IMR-90 (cell line): ENCODE data around the gene PAPPA. TPM values are rescaled to one million over a fixed set of nuclear protein-coding genes. Genes with fewer than 3 reads are reported as not detected.

Experiments
- ATAC-seq: fragments of 200-7000 bp; cut with Tn5 transposase; 2 replicates; pipeline ENCODE4 v1.9.1; 2020; ENCODE audit warnings: low read depth, mild to moderate bottlenecking, moderate library complexity
- BruUV-seq: library from RNA; stranded (reverse); fragments of 400-500 nt; replicated peaks from 2 replicates; lab custom pipeline; 2021; lab: Mats Ljungman, UMichigan
- CTCF ChIA-PET: fragments of 300-600 bp; formaldehyde crosslinking; extraction: SDS; loops from one replicate; lab custom pipeline; 2021; ENCODE audit warnings: antibody characterized with exemption; lab: Yijun Ruan, JAX
- POLR2A ChIA-PET: fragments of 300-600 bp; sonication (Branson Sonifier 250); formaldehyde crosslinking; loops from one replicate; lab custom pipeline; 2022; ENCODE audit warnings: antibody characterized with exemption; ENCODE audit not compliant: unreplicated experiment; lab: Charles Lee
- DNase-seq: peaks from one replicate; pipeline ENCODE4 v3.0.0; 2013
- H2AFZ ChIP-seq: replicated peaks from 2 replicates; pipeline ENCODE3; 2013; ENCODE audit warnings: low read length, mild to moderate bottlenecking; ENCODE audit not compliant: poor library complexity
- H2AK5ac ChIP-seq: 2 replicates; pipeline ENCODE4 v1.6.1; 2013; ENCODE audit warnings: low read depth, low read length, inconsistent platforms
- H2AK9ac ChIP-seq: replicated peaks from 2 replicates; pipeline ENCODE3; 2013; ENCODE audit warnings: mild to moderate bottlenecking, low read depth, low read length, moderate library complexity; ENCODE audit not compliant: poor library complexity
- H2BK120ac ChIP-seq: 2 replicates; pipeline ENCODE4 v1.6.1; 2013; ENCODE audit warnings: low read depth, low read length, inconsistent platforms
- H2BK15ac ChIP-seq: 3 replicates; pipeline ENCODE4 v1.6.1; 2013; ENCODE audit warnings: low read depth, low read length, inconsistent platforms
- H2BK20ac ChIP-seq: 2 replicates; pipeline ENCODE4 v1.6.1; 2013; ENCODE audit warnings: low read depth, mild to moderate bottlenecking, inconsistent platforms, low read length, moderate library complexity
- H2BK5ac ChIP-seq: 2 replicates; pipeline ENCODE4 v1.6.1; 2013; ENCODE audit warnings: mild to moderate bottlenecking, low read depth, low read length, inconsistent platforms; ENCODE audit not compliant: poor library complexity, severe bottlenecking
- H3K14ac ChIP-seq: replicated peaks from 2 replicates; pipeline ENCODE4 v1.6.1; 2013; ENCODE audit warnings: low read depth, low read length, inconsistent platforms
- H3K18ac ChIP-seq: 2 replicates; pipeline ENCODE4 v1.6.1; 2013; ENCODE audit warnings: low read depth, low read length, control low read depth
- H3K23ac ChIP-seq: 2 replicates; pipeline ENCODE4 v1.6.1; 2013; ENCODE audit warnings: low read depth, low read length, inconsistent platforms
- H3K27ac ChIP-seq: 2 replicates; pipeline ENCODE4 v1.5.1; 2013; ENCODE audit warnings: mild to moderate bottlenecking, control low read depth, low read length; ENCODE audit not compliant: insufficient read depth
- H3K27me3 ChIP-seq: 2 replicates; pipeline ENCODE4 v1.6.1; 2013; ENCODE audit warnings: low read length; ENCODE audit not compliant: control insufficient read depth, insufficient read depth
- H3K36me3 ChIP-seq: 2 replicates; pipeline ENCODE4 v1.6.1; 2013; ENCODE audit warnings: low read length, mixed read lengths; ENCODE audit not compliant: control insufficient read depth, insufficient read depth
- H3K4ac ChIP-seq: 2 replicates; pipeline ENCODE4 v1.6.1; 2013; ENCODE audit warnings: low read depth, low read length, inconsistent platforms
- H3K4me1 ChIP-seq: 2 replicates; pipeline ENCODE4 v1.6.1; 2013; ENCODE audit warnings: low read length, mixed read lengths; ENCODE audit not compliant: control insufficient read depth, insufficient read depth
- H3K4me2 ChIP-seq: 2 replicates; pipeline ENCODE4 v1.6.1; 2013; ENCODE audit warnings: low read depth, mild to moderate bottlenecking, control low read depth, low read length, moderate library complexity
- H3K4me3 ChIP-seq: 2 replicates; pipeline ENCODE4 v1.5.1; 2013; ENCODE audit warnings: low read depth, mild to moderate bottlenecking, control low read depth, low read length, moderate library complexity; ENCODE audit not compliant: insufficient read depth
- H3K56ac ChIP-seq: 2 replicates; pipeline ENCODE4 v1.6.1; 2013; ENCODE audit warnings: low read length, inconsistent platforms; ENCODE audit not compliant: insufficient read depth; ENCODE audit errors: extremely low read depth
- H3K79me1 ChIP-seq, 2 experiments: 2 replicates each; pipeline ENCODE4 v1.6.1; 2013; ENCODE audit warnings: low read length in 2 of 2, inconsistent platforms in 1 of 2, low read depth in 1 of 2
- H3K9ac ChIP-seq: 2 replicates; pipeline ENCODE4 v1.6.1; 2013; ENCODE audit warnings: low read depth, low read length, control low read depth
- H3K9me1 ChIP-seq: 2 replicates; pipeline ENCODE4 v1.6.1; 2013; ENCODE audit warnings: low read length, inconsistent platforms; ENCODE audit not compliant: insufficient read depth
- H3K9me3 ChIP-seq: 2 replicates; pipeline ENCODE4 v1.6.1; 2013; ENCODE audit warnings: low read length; ENCODE audit not compliant: control insufficient read depth, insufficient read depth
- H4K20me1 ChIP-seq: 2 replicates; pipeline ENCODE4 v1.6.1; 2013; ENCODE audit warnings: low read length, inconsistent platforms; ENCODE audit not compliant: insufficient read depth
- H4K5ac ChIP-seq: 2 replicates; pipeline ENCODE4 v1.6.1; 2013; ENCODE audit warnings: mild to moderate bottlenecking, low read depth, low read length, control low read depth
- H4K8ac ChIP-seq, 2 experiments: 2 replicates each; pipeline ENCODE4 v1.6.1; 2013; ENCODE audit warnings: low read depth in 2 of 2, low read length in 2 of 2, control low read depth in 1 of 2, inconsistent platforms in 1 of 2
- H4K91ac ChIP-seq: 2 replicates; pipeline ENCODE4 v1.6.1; 2013; ENCODE audit warnings: low read depth, low read length, inconsistent platforms; ENCODE audit not compliant: insufficient read depth
- FOS ChIP-seq: fragments of 150-350 bp; IDR thresholded peaks from 2 replicates; pipeline ENCODE4 v1.6.1; 2016; ENCODE audit warnings: low read depth, low read length
- WGBS, 2 experiments: methylation state at CpG; one replicate each; pipeline versions ENCODE4 v1.1.5 to v1.1.7; 2013; ENCODE audit warnings: missing lambda C conversion rate in 2 of 2; ENCODE audit not compliant: insufficient read length in 1 of 2; ENCODE audit errors: extremely low coverage in 2 of 2; 5-methylcytosine and 5-hydroxymethylcytosine counted together
- dilution Hi-C: fragments of 300-500 bp; cut with HindIII; formaldehyde crosslinking; loops from one replicate; pipeline ENCODE4 v1.14.3; 2018; ENCODE audit warnings: low sequenced_read_pairs; ENCODE audit not compliant: unreplicated experiment
- in situ Hi-C: fragments of 300-500 bp; cut with MboI; formaldehyde crosslinking; loops from 3 replicates; pipeline ENCODE4 v1.14.3; 2019; ENCODE audit warnings: low sequenced_read_pairs, inconsistent platforms, mixed read lengths
- intact Hi-C: fragments of 100-400 bp; cut with micrococcal nuclease; formaldehyde crosslinking; loops from 2 replicates; pipeline ENCODE4 v1.10.0; 2022
- polyA plus RNA-seq, 3 experiments: library from polyadenylated mRNA; depleted of rRNA; stranded (reverse); fragments of >200 nt; gene quantifications; 2 replicates each; pipeline ENCODE4 v1.2.3, GENCODE V29; 2012; ENCODE audit warnings: low replicate concordance in 1 of 3
- total RNA-seq: library from RNA; depleted of rRNA; stranded (reverse); fragments of >200 nt; gene quantifications from 2 replicates; pipeline ENCODE4 v1.2.3, GENCODE V29; 2012

The PAPPA gene
- total and polyA plus RNA-seq, 2 of the 4 experiments (the other 2 are of a cell fraction), result 8.3 to 12.4 TPM

GRCh38 chr9:116437411-116438370 lies 284.1 kb downstream of the PAPPA start:
- Histone ChIP-seq H3K14ac (no peak overlapping the region), H3K18ac (no peak overlapping the region), H4K5ac (no peak overlapping the region), H2AK5ac (no peak overlapping the region), H3K4me1 (no peaks in the 10 kb centered on the region), H2BK5ac (no peak overlapping the region), H3K79me1 (no peaks in the 10 kb centered on the region), H2AFZ (no peak overlapping the region), H2AK9ac (no peak overlapping the region), H3K27ac (no peak overlapping the region), H4K20me1 (no peaks in the 10 kb centered on the region), H3K9me3 (no peaks in the 10 kb centered on the region), H3K56ac (no peak overlapping the region), H3K27me3 (no peaks in the 10 kb centered on the region), H3K9me1 (no peaks in the 10 kb centered on the region), H3K4ac (no peak overlapping the region), H2BK120ac (no peak overlapping the region), H3K36me3 (no peaks in the 10 kb centered on the region), H3K23ac (no peak overlapping the region), H3K9ac (no peak overlapping the region), H2BK20ac (no peak overlapping the region), H2BK15ac (no peak overlapping the region), H4K91ac (no peak overlapping the region), H3K4me2 (no peak overlapping the region), H3K4me3 (no peak overlapping the region), H4K8ac (no peak overlapping the region)
- ATAC-seq (no peak), DNase-seq (no peak)
- TF ChIP-seq FOS, result no peak
- WGBS, 2 experiments, result 79% methylated on average over 3 of the region's 11 CpGs; no CpG with 5 or more reads in 1 of the 2 experiments
- POLR2A ChIA-PET, result no interaction called here
- no TSS peak for BruUV-seq
- CTCF ChIA-PET, result no interaction called here
- dilution Hi-C loops (no loop called here), in situ Hi-C loops (no loop called here), intact Hi-C loops (no loop called here)
